ENCODE measurements around the gene ANGEL1. TPM values are rescaled to one million over a fixed set of nuclear protein-coding genes. Genes with fewer than 3 reads are reported as not detected.

ANGEL1 gene
- polyA plus RNA-seq, 1 of the 3 experiments (the other 2 are of a cell fraction), result 14.1 TPM

- Histone ChIP-seq H3K36me3 (replicated peaks in 1 of 2; ENCODE audit: control insufficient read depth in 1 of 2, insufficient read depth in 2 of 2, low read length in 1 of 2) (peaks cover 8 to 67% of the 10 kb centered on the region in 2 experiments), H3K4me2 (no peak overlapping the region), H3K9me3 (no peaks in the 10 kb centered on the region), H2AFZ (ENCODE audit: low read depth) (no peak overlapping the region), H3F3A (replicated peaks; ENCODE audit: insufficient read depth) (no peaks in the 10 kb centered on the region), H3K27ac (ENCODE audit: low read depth in 2 of 2, low read length in 1 of 2) (no peak overlapping the region), H3K9ac (no peak overlapping the region), H3K4me1 (ENCODE audit: control insufficient read depth in 1 of 2, insufficient read depth in 2 of 2, low read depth in 1 of 2, low read length in 1 of 2) (peaks cover 6 to 9% of the 10 kb centered on the region in 2 experiments; a peak in 3 of 4 replicates), H3K4me3 (ENCODE audit: low read depth in 2 of 2, low read length in 1 of 2) (no peak overlapping the region), H3K27me3 (ENCODE audit: insufficient read depth) (no peaks in the 10 kb centered on the region), H3K9me2 (no peaks in the 10 kb centered on the region), H3K79me2 (ENCODE audit: insufficient read depth) (peaks cover 5% of the 10 kb centered on the region; the same call in 1 of the 2 replicates), H4K20me1 (ENCODE audit: insufficient read depth) (no peaks in the 10 kb centered on the region)
- no peak for TF ChIP-seq TEAD4 (IDR thresholded peaks at IDR 0.05; ENCODE audit: borderline replicate concordance, insufficient read depth)
- no peak for TF ChIP-seq TCF12 (IDR thresholded peaks at IDR 0.05)
- TF ChIP-seq FOSL2 (IDR thresholded peaks at IDR 0.05; ENCODE audit: borderline replicate concordance, low read depth), result no peak
- TF ChIP-seq USF1 (IDR thresholded peaks at IDR 0.05; ENCODE audit: borderline replicate concordance, low read depth), result no peak
- TF ChIP-seq CHD2 (IDR thresholded peaks at IDR 0.05; ENCODE audit: low read length, partially characterized antibody), result no peak
- TF ChIP-seq NFIC (IDR thresholded peaks at IDR 0.05; ENCODE audit: borderline replicate concordance), result no peak
- TF ChIP-seq RXRA (IDR thresholded peaks at IDR 0.05; ENCODE audit: borderline replicate concordance, low read depth), result no peak
- no peak for TF ChIP-seq USF2 (IDR thresholded peaks at IDR 0.05; ENCODE audit: borderline replicate concordance, low read depth, low read length)
- TF ChIP-seq PBX3 (IDR thresholded peaks at IDR 0.05), result no peak
- no peak for TF ChIP-seq REST (IDR thresholded peaks at IDR 0.05; ENCODE audit: low read depth, low read length)
- TF ChIP-seq YY1 (IDR thresholded peaks at IDR 0.05; ENCODE audit: low read depth), result no peak
- TF ChIP-seq EP300 (IDR thresholded peaks at IDR 0.05; ENCODE audit: borderline replicate concordance in 1 of 2, low read depth in 1 of 2, low read length in 1 of 2), result no peak
- no peak for TF ChIP-seq MEF2A (IDR thresholded peaks at IDR 0.05; ENCODE audit: borderline replicate concordance, low read depth)
- TF ChIP-seq RFX5 (IDR thresholded peaks at IDR 0.05; ENCODE audit: low read length), result no peak
- no peak for TF ChIP-seq POLR2AphosphoS5 (IDR thresholded peaks at IDR 0.05; ENCODE audit: low read depth, low read length)
- TF ChIP-seq FOXM1 (IDR thresholded peaks at IDR 0.05; ENCODE audit: low read depth), result no peak
- DNase-seq, result no peak
- WGBS (ENCODE audit: low lambda C conversion rate), result 100% methylated on average over 1 of the region's 12 CpGs
- ChIA-PET CTCF (interaction anchor here (1.3 to 9.9 kb wide), 4 partner anchors 21 to 98 kb away, joined by 3 to 112 read pairs (median 6); no protein-coding TSS in a partner anchor), POLR2A (no interaction called here)
Measured at GRCh38 chr14:76806446-76806845, 6.2 kb downstream of the ANGEL1 start.

Data from SK-N-SH (cell line).